PFSK-1 (cell line): ENCODE data around the gene ARHGAP15.

Experiments
- FOXP2 ChIP-seq: optimal IDR thresholded peaks from 2 replicates; pipeline ENCODE3; 2011; ENCODE audit warnings: borderline replicate concordance, control low read depth, inconsistent platforms; ENCODE audit not compliant: insufficient read depth; ENCODE audit errors: extremely low read length, extremely low read depth
- POLR2AphosphoS5 ChIP-seq: IDR thresholded peaks from 2 replicates; pipeline ENCODE4 v1.6.1; 2012; ENCODE audit warnings: low read depth, mild to moderate bottlenecking, control low read depth, low read length, moderate library complexity
- SIN3A ChIP-seq: IDR thresholded peaks from 2 replicates; pipeline ENCODE4 v1.6.1; 2012; ENCODE audit warnings: mild to moderate bottlenecking, low read length, moderate library complexity, borderline replicate concordance; ENCODE audit not compliant: insufficient read depth
- TAF1 ChIP-seq: IDR thresholded peaks from 2 replicates; pipeline ENCODE4 v1.6.1; 2012; ENCODE audit warnings: low read length, control low read depth, borderline replicate concordance; ENCODE audit not compliant: insufficient read depth
- TF ChIP-seq, protein P1 (sequence below), 2 experiments: IDR thresholded peaks; 2 replicates each; pipeline versions ENCODE4 v1.6.1 to v1.8.0; 2011 to 2012; ENCODE audit warnings: low read depth in 2 of 2, low read length in 2 of 2, control low read depth in 1 of 2, inconsistent platforms in 1 of 2, mild to moderate bottlenecking in 1 of 2, moderate library complexity in 1 of 2; ENCODE audit not compliant: insufficient read depth in 1 of 2

Gene ARHGAP15

GRCh38 chr2:143255899-143256298, 126.7 kb downstream of the ARHGAP15 start:
- no peak for TF ChIP-seq POLR2AphosphoS5
- no peak for TF ChIP-seq TAF1
- no peak for TF ChIP-seq FOXP2
- TF ChIP-seq, protein P1, sequence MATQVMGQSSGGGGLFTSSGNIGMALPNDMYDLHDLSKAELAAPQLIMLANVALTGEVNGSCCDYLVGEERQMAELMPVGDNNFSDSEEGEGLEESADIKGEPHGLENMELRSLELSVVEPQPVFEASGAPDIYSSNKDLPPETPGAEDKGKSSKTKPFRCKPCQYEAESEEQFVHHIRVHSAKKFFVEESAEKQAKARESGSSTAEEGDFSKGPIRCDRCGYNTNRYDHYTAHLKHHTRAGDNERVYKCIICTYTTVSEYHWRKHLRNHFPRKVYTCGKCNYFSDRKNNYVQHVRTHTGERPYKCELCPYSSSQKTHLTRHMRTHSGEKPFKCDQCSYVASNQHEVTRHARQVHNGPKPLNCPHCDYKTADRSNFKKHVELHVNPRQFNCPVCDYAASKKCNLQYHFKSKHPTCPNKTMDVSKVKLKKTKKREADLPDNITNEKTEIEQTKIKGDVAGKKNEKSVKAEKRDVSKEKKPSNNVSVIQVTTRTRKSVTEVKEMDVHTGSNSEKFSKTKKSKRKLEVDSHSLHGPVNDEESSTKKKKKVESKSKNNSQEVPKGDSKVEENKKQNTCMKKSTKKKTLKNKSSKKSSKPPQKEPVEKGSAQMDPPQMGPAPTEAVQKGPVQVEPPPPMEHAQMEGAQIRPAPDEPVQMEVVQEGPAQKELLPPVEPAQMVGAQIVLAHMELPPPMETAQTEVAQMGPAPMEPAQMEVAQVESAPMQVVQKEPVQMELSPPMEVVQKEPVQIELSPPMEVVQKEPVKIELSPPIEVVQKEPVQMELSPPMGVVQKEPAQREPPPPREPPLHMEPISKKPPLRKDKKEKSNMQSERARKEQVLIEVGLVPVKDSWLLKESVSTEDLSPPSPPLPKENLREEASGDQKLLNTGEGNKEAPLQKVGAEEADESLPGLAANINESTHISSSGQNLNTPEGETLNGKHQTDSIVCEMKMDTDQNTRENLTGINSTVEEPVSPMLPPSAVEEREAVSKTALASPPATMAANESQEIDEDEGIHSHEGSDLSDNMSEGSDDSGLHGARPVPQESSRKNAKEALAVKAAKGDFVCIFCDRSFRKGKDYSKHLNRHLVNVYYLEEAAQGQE (IDR thresholded peaks at IDR 0.05; ENCODE audit: insufficient read depth in 1 of 2, low read depth in 2 of 2, low read length in 2 of 2) = no peak
- no peak for TF ChIP-seq SIN3A

GRCh38 chr2:143258126-143258892, 129.1 kb downstream of the ARHGAP15 start:
- TF ChIP-seq FOXP2 (no peak), TAF1 (no peak), SIN3A (no peak), POLR2AphosphoS5 (no peak)
- TF ChIP-seq, protein P1 (IDR thresholded peaks at IDR 0.05; ENCODE audit: insufficient read depth in 1 of 2, low read depth in 2 of 2, low read length in 2 of 2) = no peak

- TF ChIP-seq TAF1 (no peak), POLR2AphosphoS5 (no peak), SIN3A (no peak), FOXP2 (no peak)
- TF ChIP-seq, protein P1 (IDR thresholded peaks at IDR 0.05; ENCODE audit: insufficient read depth in 1 of 2, low read depth in 2 of 2, low read length in 2 of 2) = no peak
These were observed 130.2 kb downstream of the ARHGAP15 start for GRCh38 chr2:143259368-143259958.

DNA sequence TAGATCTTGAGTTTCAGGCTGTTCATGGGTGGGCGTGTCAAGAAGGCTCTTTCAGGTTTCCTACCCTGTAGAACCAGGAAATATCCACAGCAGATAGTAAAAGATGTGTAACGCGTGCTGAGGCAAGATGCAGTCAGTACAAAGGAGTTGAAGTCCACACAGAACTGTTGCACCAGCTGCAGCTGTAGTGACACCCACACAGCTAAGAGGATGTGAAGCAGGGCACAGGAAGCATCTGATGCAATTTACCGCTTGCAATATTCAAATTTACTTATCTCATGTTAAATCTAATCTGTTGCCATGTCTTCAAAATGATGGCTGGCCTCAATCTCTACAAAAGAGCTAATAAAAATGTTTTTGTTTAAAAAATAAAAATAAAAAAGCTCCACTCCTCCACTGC, 132.8 kb downstream of the ARHGAP15 start:
- TF ChIP-seq POLR2AphosphoS5 = no peak
- TF ChIP-seq TAF1 = no peak
- TF ChIP-seq SIN3A = no peak
- TF ChIP-seq FOXP2 = no peak
- TF ChIP-seq, protein P1 (IDR thresholded peaks at IDR 0.05; ENCODE audit: insufficient read depth in 1 of 2, low read depth in 2 of 2, low read length in 2 of 2) = no peak
